ENCODE measurements around the gene XRCC3. TPM values are rescaled to one million over a fixed set of nuclear protein-coding genes. Genes with fewer than 3 reads are reported as not detected.
"Not testable (repeated sequence)": the region's sequence is repeated elsewhere in the genome, so short reads cannot be mapped to it uniquely, and the experiment has no call there.

XRCC3 gene
- total RNA-seq, 1 experiment from 2014 or later, result 36.8 TPM

DNA sequence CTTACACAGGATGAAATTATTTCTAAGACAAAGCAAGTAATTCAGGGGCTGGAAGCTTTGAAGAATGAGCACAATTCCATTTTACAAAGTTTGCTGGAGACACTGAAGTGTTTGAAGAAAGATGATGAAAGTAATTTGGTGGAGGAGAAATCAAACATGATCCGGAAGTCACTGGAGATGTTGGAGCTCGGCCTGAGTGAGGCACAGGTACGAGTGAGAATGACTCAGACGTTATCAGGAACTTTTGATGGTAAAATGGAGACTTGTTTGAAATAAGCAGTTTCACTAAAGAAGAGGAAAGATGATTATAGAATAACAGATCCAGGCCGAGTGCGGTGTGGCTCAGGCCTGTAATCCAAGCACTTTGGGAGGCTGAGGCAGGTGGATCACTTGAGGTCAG is 60.6 kb downstream of the XRCC3 start:
- Histone ChIP-seq H3K27ac (ENCODE audit: low read length) (no peak overlapping the region), H3K4me3 (ENCODE audit: low read depth in 2 of 2, low read length in 2 of 2) (no peak overlapping the region), H3K4me1 (ENCODE audit: control insufficient read depth, insufficient read depth, low read length) (no peaks in the 10 kb centered on the region), H3K9me3 (ENCODE audit: control insufficient read depth, insufficient read depth, low read depth, low read length) (no peaks in the 10 kb centered on the region), H3K36me3 (ENCODE audit: control insufficient read depth, insufficient read depth, low read length) (peaks cover 15% of the 10 kb centered on the region), H3K27me3 (ENCODE audit: control insufficient read depth, insufficient read depth, low read length) (no peaks in the 10 kb centered on the region)
- in situ Hi-C loops (cut with HindIII; ENCODE audit: low pct_unique_long_range_greater_than_20kb, low sequenced_read_pairs) (no loop called here), intact Hi-C loops (cut with micrococcal nuclease; ENCODE audit: unreplicated experiment) (no loop called here)
- DNase-seq (ENCODE audit: low read depth, low spot score) (no peak), ATAC-seq (no peak)
- no TSS peak for BruUV-seq (replicated peaks)
- POLR2A ChIA-PET, result no interaction called here
- TF ChIP-seq POLR2AphosphoS5 (IDR thresholded peaks at IDR 0.05; ENCODE audit: low read depth, low read length) (no peak), SIN3A (IDR thresholded peaks at IDR 0.05; ENCODE audit: borderline replicate concordance, insufficient read depth, low read depth, low read length) (no peak), TCF7L2 (IDR thresholded peaks at IDR 0.05; ENCODE audit: low read depth, low read length) (no peak)
- TF ChIP-seq, protein P1, sequence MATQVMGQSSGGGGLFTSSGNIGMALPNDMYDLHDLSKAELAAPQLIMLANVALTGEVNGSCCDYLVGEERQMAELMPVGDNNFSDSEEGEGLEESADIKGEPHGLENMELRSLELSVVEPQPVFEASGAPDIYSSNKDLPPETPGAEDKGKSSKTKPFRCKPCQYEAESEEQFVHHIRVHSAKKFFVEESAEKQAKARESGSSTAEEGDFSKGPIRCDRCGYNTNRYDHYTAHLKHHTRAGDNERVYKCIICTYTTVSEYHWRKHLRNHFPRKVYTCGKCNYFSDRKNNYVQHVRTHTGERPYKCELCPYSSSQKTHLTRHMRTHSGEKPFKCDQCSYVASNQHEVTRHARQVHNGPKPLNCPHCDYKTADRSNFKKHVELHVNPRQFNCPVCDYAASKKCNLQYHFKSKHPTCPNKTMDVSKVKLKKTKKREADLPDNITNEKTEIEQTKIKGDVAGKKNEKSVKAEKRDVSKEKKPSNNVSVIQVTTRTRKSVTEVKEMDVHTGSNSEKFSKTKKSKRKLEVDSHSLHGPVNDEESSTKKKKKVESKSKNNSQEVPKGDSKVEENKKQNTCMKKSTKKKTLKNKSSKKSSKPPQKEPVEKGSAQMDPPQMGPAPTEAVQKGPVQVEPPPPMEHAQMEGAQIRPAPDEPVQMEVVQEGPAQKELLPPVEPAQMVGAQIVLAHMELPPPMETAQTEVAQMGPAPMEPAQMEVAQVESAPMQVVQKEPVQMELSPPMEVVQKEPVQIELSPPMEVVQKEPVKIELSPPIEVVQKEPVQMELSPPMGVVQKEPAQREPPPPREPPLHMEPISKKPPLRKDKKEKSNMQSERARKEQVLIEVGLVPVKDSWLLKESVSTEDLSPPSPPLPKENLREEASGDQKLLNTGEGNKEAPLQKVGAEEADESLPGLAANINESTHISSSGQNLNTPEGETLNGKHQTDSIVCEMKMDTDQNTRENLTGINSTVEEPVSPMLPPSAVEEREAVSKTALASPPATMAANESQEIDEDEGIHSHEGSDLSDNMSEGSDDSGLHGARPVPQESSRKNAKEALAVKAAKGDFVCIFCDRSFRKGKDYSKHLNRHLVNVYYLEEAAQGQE (IDR thresholded peaks at IDR 0.05; ENCODE audit: insufficient read depth in 1 of 2, low read depth in 2 of 2, low read length in 1 of 2), result no peak
- TF ChIP-seq, protein P2, sequence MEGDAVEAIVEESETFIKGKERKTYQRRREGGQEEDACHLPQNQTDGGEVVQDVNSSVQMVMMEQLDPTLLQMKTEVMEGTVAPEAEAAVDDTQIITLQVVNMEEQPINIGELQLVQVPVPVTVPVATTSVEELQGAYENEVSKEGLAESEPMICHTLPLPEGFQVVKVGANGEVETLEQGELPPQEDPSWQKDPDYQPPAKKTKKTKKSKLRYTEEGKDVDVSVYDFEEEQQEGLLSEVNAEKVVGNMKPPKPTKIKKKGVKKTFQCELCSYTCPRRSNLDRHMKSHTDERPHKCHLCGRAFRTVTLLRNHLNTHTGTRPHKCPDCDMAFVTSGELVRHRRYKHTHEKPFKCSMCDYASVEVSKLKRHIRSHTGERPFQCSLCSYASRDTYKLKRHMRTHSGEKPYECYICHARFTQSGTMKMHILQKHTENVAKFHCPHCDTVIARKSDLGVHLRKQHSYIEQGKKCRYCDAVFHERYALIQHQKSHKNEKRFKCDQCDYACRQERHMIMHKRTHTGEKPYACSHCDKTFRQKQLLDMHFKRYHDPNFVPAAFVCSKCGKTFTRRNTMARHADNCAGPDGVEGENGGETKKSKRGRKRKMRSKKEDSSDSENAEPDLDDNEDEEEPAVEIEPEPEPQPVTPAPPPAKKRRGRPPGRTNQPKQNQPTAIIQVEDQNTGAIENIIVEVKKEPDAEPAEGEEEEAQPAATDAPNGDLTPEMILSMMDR (IDR thresholded peaks at IDR 0.05), result no peak
- CTCF ChIA-PET, result no interaction called here

DNA sequence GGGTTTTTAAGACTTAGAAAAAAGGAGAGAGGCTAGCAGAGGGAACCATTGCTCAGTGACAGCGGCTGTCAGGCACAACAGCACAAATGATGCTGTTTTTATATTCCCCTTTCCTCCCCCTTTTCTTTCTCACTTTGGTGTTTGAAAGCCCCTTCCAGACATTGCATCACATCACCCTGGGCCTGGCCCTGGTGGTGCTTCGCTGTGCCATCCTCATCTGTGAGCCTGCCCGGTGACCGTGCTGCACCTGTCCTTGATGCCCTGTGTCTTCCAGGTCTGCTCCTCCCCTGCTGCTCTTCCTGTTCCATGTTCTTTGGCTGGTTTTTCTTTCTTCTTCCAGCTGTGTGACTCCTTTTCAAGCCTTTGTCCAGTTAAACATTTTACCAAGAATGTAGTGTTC is 61.4 kb downstream of the XRCC3 start:
- Histone ChIP-seq H3K36me3 (ENCODE audit: control insufficient read depth, insufficient read depth, low read length) (peaks cover 12% of the 10 kb centered on the region), H3K27ac (ENCODE audit: low read length) (no peak overlapping the region), H3K27me3 (ENCODE audit: control insufficient read depth, insufficient read depth, low read length) (no peaks in the 10 kb centered on the region), H3K4me3 (ENCODE audit: low read depth in 2 of 2, low read length in 2 of 2) (no peak overlapping the region), H3K9me3 (ENCODE audit: control insufficient read depth, insufficient read depth, low read depth, low read length) (no peaks in the 10 kb centered on the region), H3K4me1 (ENCODE audit: control insufficient read depth, insufficient read depth, low read length) (no peaks in the 10 kb centered on the region)
- BruUV-seq (replicated peaks), result no TSS peak
- TF ChIP-seq, protein P2 (IDR thresholded peaks at IDR 0.05), result no peak
- TF ChIP-seq TCF7L2 (IDR thresholded peaks at IDR 0.05; ENCODE audit: low read depth, low read length) (no peak), SIN3A (IDR thresholded peaks at IDR 0.05; ENCODE audit: borderline replicate concordance, insufficient read depth, low read depth, low read length) (no peak)
- TF ChIP-seq, protein P1 (IDR thresholded peaks at IDR 0.05; ENCODE audit: insufficient read depth in 1 of 2, low read depth in 2 of 2, low read length in 1 of 2), result no peak
- ChIA-PET POLR2A (no interaction called here), CTCF (no interaction called here)
- ATAC-seq (no peak), DNase-seq (ENCODE audit: low read depth, low spot score) (no peak)
- intact Hi-C loops (cut with micrococcal nuclease; ENCODE audit: unreplicated experiment), result no loop called here
- in situ Hi-C loops (cut with HindIII; ENCODE audit: low pct_unique_long_range_greater_than_20kb, low sequenced_read_pairs), result no loop called here

DNA sequence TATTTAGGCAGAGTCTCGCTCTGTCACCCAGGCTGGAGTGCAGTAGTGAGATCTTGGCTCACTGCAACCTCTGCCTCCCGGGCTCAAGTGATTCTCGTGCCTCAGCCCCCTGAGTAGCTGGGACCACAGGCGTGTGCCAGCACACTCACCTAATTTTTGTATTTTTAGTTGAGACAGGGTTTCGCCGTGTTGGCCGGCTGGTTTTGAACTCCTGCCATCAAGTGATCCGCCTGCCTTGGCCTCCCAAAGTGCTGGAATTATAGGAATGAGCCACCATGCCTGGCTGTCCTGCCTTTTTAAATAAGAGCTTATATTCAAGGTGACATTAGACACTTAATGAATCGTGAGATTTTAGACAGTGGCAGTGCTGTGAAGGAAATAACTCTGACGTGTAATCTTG is 61.9 kb downstream of the XRCC3 start:
- H3K4me1 ChIP-seq (ENCODE audit: control insufficient read depth, insufficient read depth, low read length); H3K4me3 ChIP-seq (ENCODE audit: low read depth in 2 of 2, low read length in 2 of 2); H3K9me3 ChIP-seq (ENCODE audit: control insufficient read depth, insufficient read depth, low read depth, low read length); intact Hi-C loops (cut with micrococcal nuclease; ENCODE audit: unreplicated experiment); BruUV-seq (replicated peaks); H3K27ac ChIP-seq (ENCODE audit: low read length); POLR2A ChIA-PET; H3K27me3 ChIP-seq (ENCODE audit: control insufficient read depth, insufficient read depth, low read length); CTCF ChIA-PET; in situ Hi-C loops (cut with HindIII; ENCODE audit: low pct_unique_long_range_greater_than_20kb, low sequenced_read_pairs); DNase-seq (ENCODE audit: low read depth, low spot score); ATAC-seq: not testable (repeated sequence)
- peaks cover 12% of the 10 kb centered on the region for H3K36me3 ChIP-seq (ENCODE audit: control insufficient read depth, insufficient read depth, low read length)

Measured in Panc1 (cell line).